IPS DF 6.9 (cell line): Measurements from ENCODE around the gene MATR3.
"Not testable (repeated sequence)": the region's sequence is repeated elsewhere in the genome, so short reads cannot be mapped to it uniquely, and the experiment has no call there.

Experiments used
- DNase-seq: peaks from one replicate; pipeline ENCODE4 v3.0.0-alpha.2; 2013; ENCODE audit warnings: low read depth, low spot score
- H3K27ac ChIP-seq: one replicate; pipeline ENCODE4 v1.5.1; 2013; ENCODE audit warnings: low read length, control low read depth
- H3K27me3 ChIP-seq: 2 replicates; pipeline ENCODE4 v1.6.1; 2013; ENCODE audit warnings: mild to moderate bottlenecking, low read length; ENCODE audit not compliant: control insufficient read depth, insufficient read depth
- H3K36me3 ChIP-seq: 2 replicates; pipeline ENCODE4 v1.6.1; 2013; ENCODE audit warnings: low read length; ENCODE audit not compliant: control insufficient read depth, insufficient read depth
- H3K4me1 ChIP-seq: 2 replicates; pipeline ENCODE4 v1.6.1; 2013; ENCODE audit warnings: low read length; ENCODE audit not compliant: control insufficient read depth, insufficient read depth
- H3K4me3 ChIP-seq: 2 replicates; pipeline ENCODE4 v1.5.1; 2013; ENCODE audit warnings: mild to moderate bottlenecking, low read length
- H3K9me3 ChIP-seq: 2 replicates; pipeline ENCODE4 v1.6.1; 2013; ENCODE audit warnings: low read length, inconsistent platforms; ENCODE audit not compliant: control insufficient read depth, insufficient read depth
- WGBS: extraction: QIAGEN DNeasy Blood & Tissue Kit; methylation state at CpG from one replicate; pipeline ENCODE4 v1.1.7; 2013; ENCODE audit warnings: mixed read lengths, missing lambda C conversion rate; ENCODE audit not compliant: insufficient read length, insufficient coverage; 5-methylcytosine and 5-hydroxymethylcytosine counted together

Gene MATR3

DNA sequence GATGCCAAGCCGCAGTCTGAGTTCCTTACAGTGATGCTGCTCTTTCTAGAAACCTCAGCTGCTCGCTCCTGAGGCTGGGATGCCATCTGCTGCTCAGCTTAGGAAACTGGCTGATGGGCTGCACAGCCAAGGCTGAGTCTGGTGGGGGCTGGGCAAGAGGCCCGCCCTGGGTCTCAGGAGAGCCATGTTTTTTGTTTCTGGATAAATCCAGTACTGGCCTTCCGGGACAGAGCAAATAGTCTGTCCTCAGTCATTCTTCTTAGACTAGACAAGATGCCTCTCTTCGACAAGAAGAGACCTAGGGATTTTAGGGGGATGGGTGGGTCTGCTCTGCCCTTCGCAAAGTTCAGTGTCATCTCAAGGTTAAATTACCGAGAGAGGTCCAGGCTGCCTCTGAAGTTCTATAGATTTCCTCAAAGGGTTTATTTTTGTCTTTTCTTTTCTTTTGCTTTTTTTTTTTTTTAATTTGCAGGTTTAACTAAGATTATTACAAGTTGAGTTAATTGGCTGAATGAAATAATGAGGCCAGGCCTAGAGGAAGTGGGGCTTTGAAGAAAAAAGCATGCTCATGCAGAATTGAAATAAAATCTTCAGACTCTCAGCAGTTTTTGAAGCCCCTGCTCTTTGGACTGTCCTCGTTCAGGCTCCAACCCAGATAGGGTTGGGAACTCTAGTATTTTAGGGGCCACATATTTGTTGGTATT is 30.6 kb upstream of the MATR3 start:
- no peak overlapping the region for H3K4me3 ChIP-seq
- DNase-seq: peak; percentile 79
- H3K9me3 ChIP-seq: no peaks in the 10 kb centered on the region
- no peaks in the 10 kb centered on the region for H3K4me1 ChIP-seq
- WGBS: no CpG with 5 or more reads among the region's 8 CpGs
- H3K36me3 ChIP-seq: no peaks in the 10 kb centered on the region
- no peaks in the 10 kb centered on the region for H3K27me3 ChIP-seq
- H3K27ac ChIP-seq: no peak overlapping the region

DNA sequence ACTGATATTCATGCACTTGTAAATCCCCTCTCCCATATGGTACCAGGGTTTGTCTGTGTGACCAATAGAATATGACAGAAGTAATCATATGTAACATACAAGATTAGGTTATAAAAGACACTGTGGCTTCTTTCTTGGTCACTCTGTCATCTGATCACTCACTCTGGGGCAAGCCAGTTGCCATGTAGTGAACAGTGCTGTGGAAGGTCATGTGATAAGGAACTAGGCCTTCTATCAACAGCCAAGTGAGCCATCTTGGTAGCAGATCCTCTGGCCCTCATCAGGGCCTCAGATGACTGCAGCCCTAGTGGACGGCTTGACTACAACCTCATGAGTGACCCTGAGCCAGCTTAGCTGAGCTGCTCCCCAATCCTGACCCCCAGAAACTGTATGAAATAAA is 30.0 kb upstream of the MATR3 start:
- H3K4me3 ChIP-seq: no peak overlapping the region
- H3K4me1 ChIP-seq: no peaks in the 10 kb centered on the region
- H3K27me3 ChIP-seq: no peaks in the 10 kb centered on the region
- no CpG with 5 or more reads among the region's 1 CpG for WGBS
- H3K36me3 ChIP-seq: no peaks in the 10 kb centered on the region
- no peak for DNase-seq
- H3K9me3 ChIP-seq: no peaks in the 10 kb centered on the region
- no peak overlapping the region for H3K27ac ChIP-seq

DNA sequence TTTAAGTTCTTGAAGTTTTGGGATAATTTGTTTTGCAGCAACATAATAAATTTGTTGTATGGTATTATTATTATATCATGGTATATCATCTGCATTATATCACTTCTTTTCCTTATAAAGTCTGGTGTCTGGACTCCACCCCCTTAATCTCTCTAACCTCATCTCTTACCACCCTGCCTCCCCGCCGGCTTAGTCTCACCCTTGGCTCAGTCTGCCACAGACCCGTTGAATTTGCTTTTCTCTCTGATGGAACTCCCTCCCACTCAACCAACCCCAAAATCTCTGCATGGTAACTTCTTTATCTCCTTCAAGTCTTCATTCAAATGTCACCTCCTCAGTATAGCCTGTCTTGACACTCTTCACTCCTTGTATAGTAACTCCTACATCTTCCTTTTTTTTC is 29.6 kb upstream of the MATR3 start:
- DNase-seq: no peak
- H3K36me3 ChIP-seq: no peaks in the 10 kb centered on the region
- H3K4me1 ChIP-seq: no peaks in the 10 kb centered on the region
- H3K27ac ChIP-seq: no peak overlapping the region
- H3K27me3 ChIP-seq: no peaks in the 10 kb centered on the region
- no peak overlapping the region for H3K4me3 ChIP-seq
- no CpG with 5 or more reads among the region's 3 CpGs for WGBS
- H3K9me3 ChIP-seq: no peaks in the 10 kb centered on the region

GRCh38 chr5:139265001-139265400 is 28.5 kb upstream of the MATR3 start:
- H3K4me3 ChIP-seq: no peak overlapping the region
- no peaks in the 10 kb centered on the region for H3K27me3 ChIP-seq
- WGBS: no CpG with 5 or more reads among the region's 2 CpGs
- H3K36me3 ChIP-seq: no peaks in the 10 kb centered on the region
- no peaks in the 10 kb centered on the region for H3K4me1 ChIP-seq
- no peaks in the 10 kb centered on the region for H3K9me3 ChIP-seq
- no peak for DNase-seq
- H3K27ac ChIP-seq: no peak overlapping the region

GRCh38 chr5:139266236-139266635 is 27.3 kb upstream of the MATR3 start:
- Histone ChIP-seq H3K4me3 (no peak overlapping the region), H3K27me3 (no peaks in the 10 kb centered on the region), H3K9me3 (no peaks in the 10 kb centered on the region), H3K36me3 (no peaks in the 10 kb centered on the region), H3K4me1 (no peaks in the 10 kb centered on the region), H3K27ac (no peak overlapping the region)
- no CpG with 5 or more reads among the region's 11 CpGs for WGBS
- no peak for DNase-seq

DNA sequence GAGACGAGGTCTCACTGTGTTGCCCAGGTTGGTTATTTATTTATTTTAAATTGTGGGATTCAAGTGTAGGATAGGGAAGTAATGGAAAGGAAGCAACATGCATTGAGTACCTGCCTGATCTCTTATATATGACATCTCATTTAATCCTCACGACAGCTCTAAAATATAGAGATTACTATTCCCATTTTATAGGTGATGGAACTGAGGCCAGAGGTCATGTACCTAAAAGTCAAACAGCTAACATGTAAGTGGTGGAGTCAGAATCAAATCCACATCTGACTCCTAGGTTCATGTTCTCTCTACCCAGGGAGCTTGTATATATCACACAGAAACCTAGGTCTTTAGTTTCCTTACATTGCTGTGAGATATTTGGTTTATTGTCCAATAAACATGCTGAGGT is 26.1 kb upstream of the MATR3 start:
- no CpG with 5 or more reads among the region's 2 CpGs for WGBS
- H3K27ac ChIP-seq: no peak overlapping the region
- no peak overlapping the region for H3K4me3 ChIP-seq
- H3K27me3 ChIP-seq: no peaks in the 10 kb centered on the region
- H3K36me3 ChIP-seq: no peaks in the 10 kb centered on the region
- H3K4me1 ChIP-seq: peaks cover 2% of the 10 kb centered on the region; the same call in 1 of the 2 replicates
- DNase-seq: no peak
- no peaks in the 10 kb centered on the region for H3K9me3 ChIP-seq

GRCh38 chr5:139268364-139269202 is 25.0 kb upstream of the MATR3 start:
- Histone ChIP-seq H3K4me1 (peaks cover 3% of the 10 kb centered on the region; the same call in 1 of the 2 replicates), H3K27ac (no peak overlapping the region), H3K9me3 (no peaks in the 10 kb centered on the region), H3K4me3 (no peak overlapping the region), H3K27me3 (no peaks in the 10 kb centered on the region), H3K36me3 (no peaks in the 10 kb centered on the region)
- WGBS: no CpG with 5 or more reads among the region's 5 CpGs
- DNase-seq: no peak

DNA sequence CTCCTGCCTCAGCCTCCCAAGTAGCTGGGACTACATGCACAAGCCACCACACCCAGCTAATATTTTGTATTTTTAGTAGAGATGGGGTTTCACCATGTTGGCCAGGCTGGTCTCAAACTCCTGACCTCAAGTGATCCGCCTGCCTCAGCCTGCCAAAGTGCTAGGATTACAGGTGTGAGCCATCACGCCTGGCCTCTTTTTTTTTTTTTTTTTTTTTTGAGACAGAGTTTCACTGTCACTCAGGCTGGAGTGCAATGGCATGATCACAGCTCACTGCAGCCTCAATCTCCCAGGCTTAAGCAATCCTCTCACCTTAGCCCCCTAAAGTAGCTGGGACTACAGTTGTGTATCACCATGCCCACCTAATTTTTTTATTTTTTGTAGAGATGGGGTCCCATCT is 22.8 kb upstream of the MATR3 start:
- DNase-seq, H3K9me3 ChIP-seq, H3K4me3 ChIP-seq, H3K27me3 ChIP-seq, H3K36me3 ChIP-seq, H3K4me1 ChIP-seq, H3K27ac ChIP-seq: not testable (repeated sequence)
- no CpG with 5 or more reads among the region's 2 CpGs for WGBS

GRCh38 chr5:139271201-139272027 is 22.1 kb upstream of the MATR3 start:
- WGBS: no CpG with 5 or more reads among the region's 4 CpGs
- peaks cover 4% of the 10 kb centered on the region; the same call in 1 of the 2 replicates for H3K4me1 ChIP-seq
- no peaks in the 10 kb centered on the region for H3K9me3 ChIP-seq
- H3K27ac ChIP-seq: no peak overlapping the region
- no peak for DNase-seq
- no peak overlapping the region for H3K4me3 ChIP-seq
- H3K27me3 ChIP-seq: no peaks in the 10 kb centered on the region
- peaks cover 5% of the 10 kb centered on the region; the same call in 1 of the 2 replicates for H3K36me3 ChIP-seq
